ENCODE data around the gene GCAT. TPM values are rescaled to one million over a fixed set of nuclear protein-coding genes. Genes with fewer than 3 reads are reported as not detected.

Gene GCAT
- total and polyA plus RNA-seq, 10 of the 15 experiments (the other 5 are each of a cell fraction or from before 2014, with no cell fraction given), result 0.95 to 34.3 (median 15.3) TPM

GRCh38 chr22:37849089-37849751 is 41.5 kb downstream of the GCAT start, which contains the start of gene EIF3L:
EIF3L (plus strand) TSS chr22:37849419; CDS start chr22:37849450, 31 bp downstream.
- Histone ChIP-seq H3K9me3 (replicated peaks; ENCODE audit: control insufficient read depth, insufficient read depth, low read length) (peaks cover 2% of the 10 kb centered on the region; the same call in 2 of the 3 replicates), H3K4me2 (ENCODE audit: control insufficient read depth, insufficient read depth) (peak within 1 kb of the TSS; percentile 80), H4K20me1 (ENCODE audit: control insufficient read depth, insufficient read depth) (no peaks in the 10 kb centered on the region; the same call in 1 of the 2 replicates), H3K27me3 (replicated peaks in 1 of 2; ENCODE audit: control insufficient read depth in 2 of 2, insufficient read depth in 2 of 2, low read length in 1 of 2) (no peaks in the 10 kb centered on the region), H3K4me1 (ENCODE audit: control insufficient read depth, insufficient read depth, low read length) (peaks cover 3% of the 10 kb centered on the region; the same call in 1 of the 2 replicates), H3K9ac (ENCODE audit: control insufficient read depth, insufficient read depth, low read length) (peak within 1 kb of the TSS; percentile 86), H3K36me3 (ENCODE audit: control insufficient read depth in 2 of 2, insufficient read depth in 2 of 2, low read length in 1 of 2) (peaks cover 7 to 22% of the 10 kb centered on the region in 2 experiments), H3K79me2 (ENCODE audit: control insufficient read depth, insufficient read depth, low read length) (peaks cover 47% of the 10 kb centered on the region), H3K4me3 (peak within 1 kb of the TSS; percentile 90), H2AFZ (ENCODE audit: control insufficient read depth, low read depth, low read length) (peak within 1 kb of the TSS; percentile 73), H3K27ac (ENCODE audit: control insufficient read depth, insufficient read depth) (peak within 1 kb of the TSS; percentile 81)
- ChIA-PET RAD21 (ENCODE audit: unreplicated experiment) (no interaction called here), CTCF (interaction anchor here (1.5 to 1.8 kb wide), 3 partner anchors 13 to 31 kb away, joined by 6 to 11 read pairs (median 8); no protein-coding TSS in a partner anchor), POLR2A (interaction anchor here (0.5 to 1.8 kb wide), 4 partner anchors 47 to 70 kb away, joined by 3 to 4 read pairs (median 3); partner anchors contain the start of gene MICALL1), SMC1A (ENCODE audit: uncharacterized antibody, unreplicated experiment) (interaction anchor here (0.8 kb wide), 1 partner anchor 242 kb away, joined by 4 read pairs; no protein-coding TSS in a partner anchor)
- 1% methylated on average over 49 of the region's 49 CpGs for WGBS (ENCODE audit: insufficient coverage, insufficient replicate concordance, low lambda C conversion rate, missing lambda C conversion rate)
- ATAC-seq, result peak; percentile 90
- no TSS peak for BruUV-seq (replicated peaks)
- in situ Hi-C loops (cut with MboI), result no loop called here
- intact Hi-C loops (cut with micrococcal nuclease; ENCODE audit: unreplicated experiment), result loop anchor here (10.0 kb wide), 1 partner anchor 906 kb away; the partner anchor contains the start of gene SUN2
- peak; percentile 49 for FAIRE-seq
- DNase-seq (ENCODE audit: low read depth, low spot score), result peak; percentile 51
- TF ChIP-seq CREB1 (IDR thresholded peaks at IDR 0.05; ENCODE audit: low read depth) (peak; percentile 68; the same call in 1 of the 2 replicates), TBL1XR1 (IDR thresholded peaks at IDR 0.05; ENCODE audit: low read depth, low read length) (no peak), SIX5 (IDR thresholded peaks at IDR 0.05; ENCODE audit: low read depth, low read length, severe bottlenecking) (peak; percentile 59), LARP7 (IDR thresholded peaks at IDR 0.05) (peak; percentile 34; the same call in 1 of the 2 replicates), ZNF592 (IDR thresholded peaks at IDR 0.05) (peak; percentile 98), SMAD5 (IDR thresholded peaks at IDR 0.05; ENCODE audit: low read depth) (peak; percentile 86), MLLT1 (IDR thresholded peaks at IDR 0.05) (no peak), SREBF1 (IDR thresholded peaks at IDR 0.05; ENCODE audit: low read length) (no peak), SUZ12 (IDR thresholded peaks at IDR 0.05; ENCODE audit: unreplicated experiment) (no peak), DPF2 (IDR thresholded peaks at IDR 0.05) (0 out of 2 replicates have a peak, but pooled peaks have one; percentile 40), NRF1 (conservative IDR thresholded peaks at IDR 0.05; ENCODE audit: low read depth, low read length) (peak; percentile 80), SMARCA5 (IDR thresholded peaks at IDR 0.05) (0 out of 2 replicates have a peak, but pooled peaks have one; percentile 50)
- TF ChIP-seq, protein P1, sequence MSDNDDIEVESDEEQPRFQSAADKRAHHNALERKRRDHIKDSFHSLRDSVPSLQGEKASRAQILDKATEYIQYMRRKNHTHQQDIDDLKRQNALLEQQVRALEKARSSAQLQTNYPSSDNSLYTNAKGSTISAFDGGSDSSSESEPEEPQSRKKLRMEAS (IDR thresholded peaks at IDR 0.05; ENCODE audit: low read depth, low read length), result peak; percentile 14; the same call in 1 of the 2 replicates
- TF ChIP-seq, protein P2, sequence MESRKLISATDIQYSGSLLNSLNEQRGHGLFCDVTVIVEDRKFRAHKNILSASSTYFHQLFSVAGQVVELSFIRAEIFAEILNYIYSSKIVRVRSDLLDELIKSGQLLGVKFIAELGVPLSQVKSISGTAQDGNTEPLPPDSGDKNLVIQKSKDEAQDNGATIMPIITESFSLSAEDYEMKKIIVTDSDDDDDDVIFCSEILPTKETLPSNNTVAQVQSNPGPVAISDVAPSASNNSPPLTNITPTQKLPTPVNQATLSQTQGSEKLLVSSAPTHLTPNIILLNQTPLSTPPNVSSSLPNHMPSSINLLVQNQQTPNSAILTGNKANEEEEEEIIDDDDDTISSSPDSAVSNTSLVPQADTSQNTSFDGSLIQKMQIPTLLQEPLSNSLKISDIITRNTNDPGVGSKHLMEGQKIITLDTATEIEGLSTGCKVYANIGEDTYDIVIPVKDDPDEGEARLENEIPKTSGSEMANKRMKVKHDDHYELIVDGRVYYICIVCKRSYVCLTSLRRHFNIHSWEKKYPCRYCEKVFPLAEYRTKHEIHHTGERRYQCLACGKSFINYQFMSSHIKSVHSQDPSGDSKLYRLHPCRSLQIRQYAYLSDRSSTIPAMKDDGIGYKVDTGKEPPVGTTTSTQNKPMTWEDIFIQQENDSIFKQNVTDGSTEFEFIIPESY (IDR thresholded peaks at IDR 0.05), result no peak

All from GM12878 (cell line).